SH-SY5Y (cell line): ENCODE results near the gene TESMIN.

Experiments
- GATA2 ChIP-seq: IDR thresholded peaks from 2 replicates; pipeline ENCODE4 v1.6.1; 2011; ENCODE audit warnings: mild to moderate bottlenecking, low read depth, low read length
- GATA3 ChIP-seq: IDR thresholded peaks from 2 replicates; pipeline ENCODE4 v1.6.1; 2011; ENCODE audit warnings: low read depth, mild to moderate bottlenecking, low read length, moderate library complexity

DNA sequence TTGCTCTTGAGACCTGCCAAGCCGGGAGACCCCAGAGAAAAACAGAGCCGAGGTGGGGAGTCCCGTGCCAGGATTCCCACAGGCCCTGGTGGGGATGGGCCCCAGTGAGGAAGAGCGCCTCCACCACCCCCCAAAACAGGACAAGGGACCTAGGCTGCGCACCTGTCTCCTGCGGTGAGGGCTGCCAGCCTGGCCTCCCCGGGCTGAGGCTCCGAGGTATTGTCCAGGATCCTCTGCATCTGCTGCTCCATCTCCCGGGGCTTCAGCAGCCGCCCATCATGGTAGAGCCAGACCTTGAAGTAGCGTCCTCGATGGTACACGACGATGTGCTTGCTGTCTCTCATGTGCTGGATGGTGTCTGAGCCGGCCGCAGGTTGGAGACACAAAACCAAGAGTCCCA, 33.3 kb upstream of the TESMIN start:
- TF ChIP-seq GATA2 (no peak), GATA3 (no peak)
